NCI-H748 treated with DMSO at 0.1 percent for 48 hours (cell line): ENCODE results near the gene CCNH.

Experiments used
- DNase-seq: peaks from one replicate; lab custom pipeline; 2025; lab: John Stamatoyannopoulos, UW

Gene CCNH

DNA sequence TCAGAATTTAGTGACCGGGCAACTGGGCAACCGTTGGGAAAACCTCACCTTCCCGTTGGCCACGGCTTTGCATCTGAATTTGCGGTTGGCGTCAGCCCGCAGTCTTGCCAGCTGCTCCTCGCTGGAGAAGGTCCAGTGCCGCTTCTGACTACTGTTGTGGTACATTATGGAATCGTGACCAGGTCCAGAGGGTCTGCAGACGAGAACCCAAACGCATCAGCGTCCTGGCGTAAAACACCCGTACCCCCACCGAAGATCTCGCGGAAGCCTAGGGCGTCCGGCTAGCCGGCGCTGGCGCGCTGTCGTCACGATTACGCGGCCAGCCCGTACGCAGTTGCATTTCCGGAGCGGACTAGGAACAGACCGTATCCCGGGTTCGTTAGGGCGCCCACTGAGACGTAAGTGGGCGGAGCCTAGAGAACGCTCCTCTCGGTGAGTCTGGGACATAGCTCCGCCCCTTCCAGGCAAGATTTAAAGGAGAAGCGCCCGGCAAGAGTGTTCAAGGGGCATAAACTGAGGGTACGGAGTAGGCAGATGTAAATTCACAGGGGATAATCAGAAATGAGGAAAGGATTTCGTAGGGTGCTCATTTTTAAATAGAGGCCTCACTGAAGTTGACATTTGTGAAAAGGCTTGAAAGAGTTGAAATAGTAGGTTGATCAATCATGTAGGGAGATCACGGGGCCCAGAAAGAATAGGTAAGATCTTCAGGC, at the start of gene CCNH:
Gene CCNH, minus strand, starts transcription at position 301 of the 713 bp plus-strand sequence. Its CDS starts 136 bp downstream, at position 165.
- peak; percentile 98 for DNase-seq

DNA sequence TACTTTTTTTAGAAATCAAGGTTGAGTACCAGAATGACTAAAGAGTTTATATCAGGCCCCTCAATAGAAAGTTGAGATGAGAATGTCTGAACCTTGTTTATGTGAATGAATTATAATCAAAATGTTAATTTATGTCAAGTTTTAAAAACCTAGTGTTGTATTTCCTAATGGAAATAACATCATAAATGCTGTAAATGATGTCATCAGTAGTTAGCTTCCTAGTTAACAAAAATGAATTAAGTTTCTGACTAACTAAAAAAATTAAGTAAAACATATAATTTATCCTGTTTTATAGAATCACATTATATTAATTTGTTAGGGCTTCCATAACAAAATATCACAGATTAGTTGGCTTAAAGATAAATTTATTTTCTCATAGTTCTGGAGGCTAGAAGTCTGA, 45.0 kb upstream of the CCNH start:
- DNase-seq: no peak

DNA sequence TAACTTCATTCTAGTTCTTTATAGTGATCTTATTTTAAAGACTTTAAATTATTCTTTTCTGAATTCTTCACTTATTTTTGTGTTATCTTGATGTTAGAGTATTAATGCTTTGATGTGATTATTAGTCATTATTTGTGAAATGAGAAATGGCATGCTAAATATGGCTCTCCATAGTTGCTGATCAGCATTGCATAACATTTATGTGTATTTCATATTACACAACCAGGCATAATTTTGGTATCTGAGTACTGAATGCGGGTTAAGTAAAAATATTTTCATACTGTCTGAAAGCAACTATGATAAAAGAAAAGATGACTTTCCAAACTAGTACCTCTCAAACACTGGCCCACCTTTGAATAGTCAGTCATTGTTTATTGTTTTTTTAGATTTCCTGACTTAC, 41.1 kb upstream of the CCNH start:
- DNase-seq: no peak

DNA sequence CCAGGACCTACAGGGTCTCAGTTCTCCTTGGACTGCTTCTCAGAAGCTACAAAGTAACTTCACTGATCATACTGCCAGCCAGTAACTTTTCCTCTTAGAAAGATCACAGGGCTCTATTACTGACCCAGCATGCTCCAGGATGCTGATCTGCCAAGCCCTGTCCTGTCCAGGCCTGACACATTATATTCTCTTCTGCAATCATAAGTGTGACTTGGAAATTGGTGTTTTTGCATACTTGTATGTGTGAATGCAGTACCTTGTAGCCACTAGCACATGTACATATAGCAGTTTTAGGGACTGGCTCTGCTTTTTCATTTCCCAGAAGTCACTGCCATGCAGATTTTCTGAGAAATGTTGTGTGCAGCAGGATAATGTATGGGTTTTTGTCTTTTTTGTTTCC, 40.1 kb upstream of the CCNH start:
- DNase-seq: no peak

DNA sequence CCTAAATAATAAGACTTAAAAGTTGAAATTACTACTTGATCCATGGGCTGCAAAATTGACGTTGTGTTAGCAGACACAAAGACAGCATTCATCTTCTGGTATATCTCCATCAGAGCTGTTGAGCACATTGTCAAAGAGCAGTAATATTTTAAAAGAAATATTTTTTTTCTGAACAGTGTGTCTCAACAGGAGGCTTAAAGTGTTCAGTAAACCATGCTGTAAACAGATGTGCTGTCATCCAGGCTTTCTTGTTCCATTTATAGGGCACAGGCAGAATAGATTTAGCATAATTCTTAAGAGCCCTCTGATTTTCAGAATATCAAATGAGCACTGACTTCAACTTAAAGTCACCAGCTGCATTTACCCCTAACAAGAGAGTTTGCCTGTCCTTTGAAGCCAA, 29.7 kb upstream of the CCNH start:
- DNase-seq: no peak

DNA sequence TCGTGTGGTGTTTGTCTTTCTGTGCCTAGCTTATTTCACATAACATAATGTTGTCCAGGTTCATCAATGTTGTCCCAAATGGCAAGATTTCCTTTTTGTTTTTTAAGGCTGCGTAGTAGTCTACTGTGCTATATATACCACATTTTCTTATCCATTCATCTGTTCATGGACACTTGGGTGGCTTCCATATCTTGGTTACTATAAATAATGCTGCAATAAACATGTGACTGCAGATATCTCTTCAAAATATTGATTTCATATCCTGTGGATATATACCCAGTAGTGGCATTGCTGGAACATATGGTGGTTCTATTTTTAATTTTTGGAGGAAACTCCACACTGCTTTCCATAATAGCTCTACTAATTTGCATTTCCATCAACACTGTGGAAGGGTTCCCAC, 25.5 kb upstream of the CCNH start:
- DNase-seq: no peak

DNA sequence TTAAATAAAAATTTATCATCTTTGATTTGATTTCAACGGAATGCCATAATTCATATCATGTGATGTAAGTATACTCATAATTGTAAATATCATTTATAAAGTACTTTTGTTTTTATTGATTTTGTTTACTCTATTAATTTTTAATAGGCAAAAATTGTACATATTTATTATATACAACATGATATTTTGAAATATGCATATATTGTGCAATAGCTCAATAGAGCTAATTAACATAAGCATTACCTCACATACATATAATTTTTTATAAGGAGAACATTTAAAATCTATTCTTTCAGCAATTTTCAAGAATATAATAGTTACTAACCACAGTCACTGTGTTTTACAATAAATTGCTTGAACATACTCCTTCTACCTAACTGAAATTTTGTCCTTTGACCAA, 25.0 kb upstream of the CCNH start:
- DNase-seq: no peak

DNA sequence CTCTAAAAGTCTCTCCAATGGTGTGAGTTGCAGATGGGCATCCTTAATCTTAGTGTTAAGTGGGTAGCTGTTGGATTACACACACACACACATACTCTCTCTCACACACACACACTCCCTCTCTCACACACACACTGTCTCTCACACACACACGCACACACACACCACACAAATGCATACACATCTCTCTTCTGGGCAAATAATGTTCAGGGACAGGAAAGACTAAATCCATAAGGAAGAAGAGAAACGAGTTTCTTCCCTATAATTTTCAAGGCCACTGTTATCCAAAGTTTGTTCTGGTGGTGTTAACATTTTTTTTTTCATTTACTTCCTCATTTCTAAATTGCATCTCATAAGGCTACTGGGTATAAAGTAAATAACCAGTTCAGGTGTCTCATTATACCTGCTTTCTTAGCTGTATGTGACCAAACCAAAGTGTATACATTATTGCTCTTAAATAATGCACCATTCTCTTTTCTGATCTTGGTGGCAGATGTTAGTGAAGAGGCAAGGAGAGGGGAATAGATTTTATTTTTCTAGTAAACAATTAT, 22.5 kb upstream of the CCNH start:
- no peak for DNase-seq

DNA sequence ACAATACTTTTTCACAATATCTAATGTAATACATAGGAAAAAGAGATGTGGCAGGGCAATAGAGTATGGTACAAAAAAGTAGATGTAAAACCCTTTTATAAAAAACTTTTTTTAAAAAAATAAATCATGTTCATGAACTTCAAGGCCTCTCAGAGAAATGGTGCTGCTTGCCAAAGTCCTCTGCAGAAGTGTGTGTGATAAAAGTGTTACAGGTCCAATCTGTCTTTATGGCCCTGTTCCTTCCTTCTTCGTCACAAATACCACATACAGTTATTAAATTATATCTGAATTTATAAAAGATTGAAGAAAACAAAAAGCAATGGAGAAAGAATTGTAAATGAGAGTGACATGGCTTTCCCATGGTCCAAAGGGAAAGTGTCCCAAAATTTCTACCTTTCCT, 21.7 kb upstream of the CCNH start:
- DNase-seq: no peak

DNA sequence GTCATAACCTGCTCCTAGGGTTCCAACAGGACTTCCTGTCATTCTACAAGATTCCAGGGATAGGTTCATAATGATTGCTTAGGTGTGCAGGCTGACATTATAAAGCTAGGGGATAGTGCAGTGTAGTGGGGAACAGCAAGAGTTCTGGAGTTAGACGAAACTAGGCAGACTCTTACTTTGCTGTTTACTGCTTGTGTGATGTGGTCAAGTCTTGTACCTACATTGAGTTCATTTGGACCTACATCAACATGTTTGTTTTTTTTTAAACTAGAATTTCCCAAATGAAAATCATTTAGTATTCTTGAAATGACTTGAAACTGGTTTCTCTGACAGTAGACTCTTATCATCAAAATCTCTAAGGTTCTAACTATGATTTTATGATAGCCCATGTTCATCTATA, 21.2 kb upstream of the CCNH start:
- DNase-seq: no peak

DNA sequence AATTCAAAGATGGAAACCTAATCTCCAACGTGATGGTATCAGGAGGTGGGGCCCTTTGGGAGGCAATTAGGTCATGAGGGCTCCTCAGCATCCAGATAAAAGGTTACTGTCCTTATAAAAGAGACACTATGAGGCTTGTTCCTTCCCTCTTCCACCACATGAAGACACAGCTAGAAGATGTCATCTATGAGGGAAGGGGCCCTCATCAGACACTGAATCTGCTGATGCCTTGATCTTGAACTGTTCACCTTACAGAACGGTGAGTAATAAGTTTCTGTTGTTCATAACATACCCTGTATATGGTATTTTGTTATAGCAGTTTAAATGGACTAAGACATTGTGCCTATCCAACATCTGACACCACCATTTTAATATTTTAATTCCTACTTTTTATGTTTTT, 19.7 kb upstream of the CCNH start:
- no peak for DNase-seq

DNA sequence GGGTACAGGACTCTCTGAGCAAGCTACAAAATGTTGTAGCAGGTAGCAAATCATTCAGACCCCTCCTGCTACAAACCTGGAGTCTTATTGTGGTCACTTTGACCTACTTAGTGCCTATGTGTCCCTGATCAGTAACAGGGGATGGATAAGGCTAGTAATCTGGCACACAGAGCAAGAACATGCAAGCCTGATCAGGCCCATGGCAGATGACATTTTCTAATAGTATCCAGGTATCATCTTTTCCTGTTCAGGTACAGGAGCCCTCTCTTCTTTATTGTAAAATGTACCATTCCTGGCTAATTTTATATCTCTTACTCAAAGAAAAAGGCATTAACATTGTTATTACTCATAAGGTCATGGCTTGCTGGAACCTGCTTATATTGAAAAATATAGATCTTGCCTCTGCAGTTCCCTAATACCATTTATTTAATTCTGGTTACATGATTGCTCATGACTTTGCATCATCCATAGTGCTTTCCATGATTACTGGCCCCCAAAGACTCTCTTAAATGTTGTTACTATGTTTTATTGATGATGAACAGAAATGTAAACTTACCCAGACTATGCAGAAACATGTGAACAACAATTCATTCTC, 18.2 kb upstream of the CCNH start:
- DNase-seq: no peak

DNA sequence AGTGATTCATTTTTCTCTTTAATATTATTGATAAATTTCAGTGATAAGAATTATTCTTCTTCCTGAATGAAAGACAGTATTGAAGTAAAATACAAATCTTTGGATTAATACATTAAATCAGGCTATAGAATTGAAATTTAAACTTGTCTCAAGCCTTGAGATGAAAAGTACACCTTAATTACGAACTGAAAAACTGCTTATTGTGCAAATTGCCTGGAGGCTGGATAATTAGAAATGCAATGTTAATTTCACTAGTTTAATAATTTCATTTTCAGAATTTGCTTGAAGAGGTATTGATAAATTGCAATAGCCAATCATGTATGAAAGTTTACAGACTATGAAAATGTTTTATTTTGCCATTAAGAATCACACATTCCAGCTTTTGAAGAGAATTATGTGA, 11.0 kb upstream of the CCNH start:
- no peak for DNase-seq

DNA sequence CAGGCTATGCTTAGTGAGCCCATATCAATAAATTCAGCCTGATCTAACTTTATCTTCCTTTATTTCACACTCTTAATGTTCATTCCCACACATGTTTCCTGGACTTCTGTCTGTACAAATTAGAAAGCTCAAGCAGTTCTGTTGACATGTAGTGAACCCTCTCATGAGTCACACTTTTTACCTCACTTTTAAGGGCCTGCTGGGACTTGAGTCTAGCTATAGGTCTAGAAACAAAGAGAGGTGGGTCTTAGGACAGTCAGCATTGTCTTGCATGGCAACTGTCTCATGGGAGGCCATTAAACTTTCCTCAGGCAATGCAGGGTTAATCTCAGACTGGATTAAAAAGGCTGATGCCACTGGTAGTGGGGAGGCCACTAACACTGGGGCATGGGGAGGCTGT, 8.6 kb upstream of the CCNH start:
- no peak for DNase-seq

DNA sequence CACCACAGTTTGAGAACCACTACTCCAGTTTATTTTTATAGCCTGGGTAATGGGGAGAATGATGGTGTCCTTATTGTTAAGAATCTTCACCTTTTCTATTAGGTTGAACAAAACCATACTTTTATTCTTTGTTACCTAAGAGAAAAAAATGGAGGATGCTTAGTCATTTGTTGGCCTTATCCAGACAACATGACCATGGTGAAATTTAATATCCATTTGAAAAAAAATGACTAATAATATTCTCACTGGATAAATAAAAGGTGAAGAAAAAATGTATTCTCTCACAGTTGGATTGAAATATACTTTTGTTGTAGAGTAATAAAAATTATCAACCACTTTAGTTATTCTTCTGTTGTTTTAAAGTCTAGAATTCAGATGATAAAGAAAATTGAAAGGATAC, 5.8 kb upstream of the CCNH start:
- DNase-seq: no peak

DNA sequence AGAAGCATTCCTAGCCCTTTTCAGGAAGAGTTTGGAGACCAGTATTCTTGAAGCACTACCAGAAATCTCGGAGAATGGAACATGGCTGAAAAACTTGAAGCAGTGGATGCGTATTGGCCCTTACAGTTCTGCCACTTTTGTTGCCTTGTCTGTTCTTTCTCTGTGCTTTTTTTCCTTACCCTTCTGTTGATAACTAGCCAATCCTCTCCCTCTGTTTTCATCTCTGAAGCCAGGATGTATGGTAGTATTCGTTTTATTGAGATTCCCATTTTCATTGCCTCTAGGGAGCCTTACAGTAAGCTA, 564 bp upstream of the CCNH start:
- DNase-seq: peak; percentile 62

DNA sequence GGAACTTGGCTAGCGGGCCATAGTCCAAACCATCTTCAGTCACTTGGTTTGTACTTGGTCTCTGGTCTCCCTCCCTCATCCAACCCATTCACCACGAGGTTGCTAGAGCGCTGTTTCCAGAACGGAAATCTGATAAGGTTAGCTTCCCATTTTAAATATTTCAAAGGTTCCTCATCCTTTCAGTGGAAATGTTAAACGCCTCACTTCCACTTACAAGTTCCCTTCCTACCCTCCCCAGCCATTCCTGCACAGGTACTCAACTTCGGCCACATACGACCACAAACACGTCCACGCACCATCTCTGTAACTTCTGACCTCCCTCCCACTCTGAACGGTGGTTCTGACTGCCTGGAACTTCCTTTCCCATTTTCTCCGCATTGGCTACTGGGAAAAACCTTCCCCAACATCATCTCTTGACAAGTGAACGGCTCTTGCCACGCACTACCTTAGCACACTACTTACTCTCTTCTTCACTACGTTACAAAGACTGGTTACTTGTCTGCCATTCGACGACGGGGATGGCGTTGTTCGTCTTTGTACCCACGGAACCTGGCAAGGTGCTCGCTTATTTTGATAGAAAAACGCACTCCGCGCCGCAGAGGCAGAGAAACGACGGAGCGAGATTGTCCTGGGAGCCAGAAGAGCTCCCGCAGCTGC, 629 bp downstream of the CCNH start:
- peak; percentile 47 for DNase-seq

DNA sequence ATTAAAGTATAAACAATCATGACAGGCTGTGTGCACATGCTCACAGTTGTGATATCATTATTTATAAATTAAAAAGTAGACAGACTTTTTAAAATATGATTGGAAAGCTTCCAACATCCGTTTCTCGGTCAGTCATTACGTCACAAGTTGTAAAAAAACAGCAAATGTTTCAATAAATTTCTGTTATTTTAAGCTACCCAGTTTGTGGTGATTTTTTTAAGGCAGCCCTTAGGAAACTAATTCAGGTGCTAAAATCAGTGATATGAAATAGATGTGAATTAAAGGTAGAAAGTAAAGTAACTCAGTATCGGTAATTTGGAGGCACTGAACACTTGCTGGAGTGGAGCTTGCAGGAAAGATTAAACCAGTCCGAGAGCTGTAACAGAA, 1.2 kb downstream of the CCNH start:
- DNase-seq: no peak

DNA sequence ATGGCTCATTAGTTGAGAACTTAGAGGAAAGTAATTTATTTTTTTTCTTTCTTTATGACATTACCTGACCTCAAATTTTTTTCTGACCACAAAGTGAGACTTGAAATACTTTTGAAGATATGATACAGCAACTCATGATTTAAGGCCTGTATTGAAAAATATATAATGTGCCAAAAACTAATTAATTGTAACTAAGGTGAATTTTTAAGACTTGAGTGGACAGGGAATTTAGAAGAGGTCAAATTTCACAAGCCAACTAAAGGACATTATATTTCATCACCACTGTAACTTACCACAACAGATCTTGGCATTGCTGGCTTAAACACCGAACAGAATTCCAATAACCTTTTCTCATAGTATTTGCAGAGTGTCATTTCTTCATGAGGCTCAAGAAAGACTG, 1.8 kb downstream of the CCNH start:
- DNase-seq: no peak

DNA sequence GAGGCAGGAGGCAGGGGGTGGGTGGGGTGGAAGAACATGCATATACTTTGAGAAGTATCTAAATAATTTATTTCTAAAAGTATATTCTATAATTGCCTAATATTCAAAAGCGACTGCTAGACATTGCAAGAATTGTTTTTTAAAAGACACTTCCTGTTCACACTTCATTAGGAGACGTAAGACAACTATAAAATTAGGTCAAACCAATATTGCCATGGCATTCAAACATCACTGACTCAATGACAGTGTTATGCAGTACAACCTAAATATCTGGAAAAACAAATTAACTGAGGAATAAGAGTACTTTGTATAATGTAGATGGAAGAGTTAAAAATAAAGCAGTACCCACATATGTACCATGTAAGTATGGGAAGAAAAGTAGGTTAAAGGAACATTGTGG, 4.5 kb downstream of the CCNH start:
- DNase-seq: no peak

DNA sequence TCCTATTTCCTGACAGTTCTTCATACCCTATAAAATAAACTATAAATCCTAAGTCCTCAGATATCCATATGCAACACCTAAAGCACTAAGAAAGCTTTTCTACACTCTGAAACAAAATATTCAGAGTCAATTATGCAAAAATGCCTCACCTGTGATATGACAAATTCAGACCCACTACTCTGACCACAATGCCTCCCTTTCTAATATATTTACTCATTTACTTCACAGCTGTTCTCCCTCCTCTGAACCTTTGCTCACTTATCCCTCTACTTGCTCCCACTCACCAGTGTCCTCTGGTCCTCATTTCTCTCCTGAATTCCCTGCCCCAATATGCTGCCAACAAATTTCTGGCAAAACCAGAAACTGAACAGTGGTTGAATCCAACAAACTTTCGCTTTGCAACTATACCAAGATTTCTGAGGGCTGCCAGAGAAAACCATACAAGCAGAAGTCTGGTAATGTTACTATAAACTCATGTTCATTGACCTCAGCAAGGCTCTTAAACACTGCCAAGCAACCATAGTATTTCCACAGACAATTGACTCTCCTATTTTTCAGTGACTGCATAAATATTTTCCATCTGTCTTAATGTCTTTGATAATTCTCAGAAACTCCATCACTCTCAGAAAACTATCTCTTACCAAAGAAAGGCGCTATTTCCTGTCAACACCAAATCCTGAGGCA, 7.1 kb downstream of the CCNH start:
- DNase-seq: no peak

DNA sequence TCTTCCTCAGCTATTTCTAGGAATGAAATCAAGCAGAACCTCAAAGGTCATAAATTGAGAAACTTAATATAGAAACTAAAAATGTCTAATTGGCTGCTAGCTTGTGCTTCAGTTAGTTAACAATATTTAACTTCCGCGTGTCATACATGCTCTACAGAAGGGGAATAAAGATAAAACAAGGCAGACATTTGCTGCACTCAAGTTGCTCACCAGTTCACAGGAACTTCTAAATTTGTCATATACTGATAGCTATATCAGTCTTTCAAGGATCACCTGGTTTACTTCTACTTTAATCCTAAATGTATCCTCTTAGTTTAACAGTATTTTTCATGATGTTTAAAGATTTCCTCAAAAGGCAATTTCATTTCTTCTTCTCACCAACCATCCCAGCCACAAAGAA, 8.4 kb downstream of the CCNH start:
- no peak for DNase-seq

DNA sequence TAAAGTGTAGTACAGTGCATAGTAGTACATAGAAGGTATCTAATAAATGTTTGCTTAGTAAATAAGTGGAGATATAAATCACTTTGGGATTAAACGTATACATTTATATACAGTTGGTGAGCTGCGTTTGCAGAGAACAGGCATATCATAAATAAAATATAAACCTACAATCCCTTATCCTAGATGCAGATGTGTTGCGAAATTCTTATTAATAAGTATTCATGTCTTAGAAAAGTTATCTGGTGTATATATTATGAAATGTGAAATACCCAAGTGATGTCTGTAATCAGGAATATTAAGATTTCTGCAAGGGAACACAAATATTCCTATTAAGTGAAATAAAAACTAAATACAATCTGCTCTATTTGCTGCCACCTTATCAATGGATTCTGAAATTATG, 8.8 kb downstream of the CCNH start:
- no peak for DNase-seq
